Globus pallidus (tissue), 1 donor: ENCODE measurements around the gene NCL.
"Not testable (repeated sequence)": the region's sequence is repeated elsewhere in the genome, so short reads cannot be mapped to it uniquely, and the experiment has no call there.

ENCODE experiments used
- DNase-seq: peaks from one replicate; pipeline ENCODE4 v3.0.0-alpha.2; 2015; ENCODE audit warnings: low spot score

Gene NCL

DNA sequence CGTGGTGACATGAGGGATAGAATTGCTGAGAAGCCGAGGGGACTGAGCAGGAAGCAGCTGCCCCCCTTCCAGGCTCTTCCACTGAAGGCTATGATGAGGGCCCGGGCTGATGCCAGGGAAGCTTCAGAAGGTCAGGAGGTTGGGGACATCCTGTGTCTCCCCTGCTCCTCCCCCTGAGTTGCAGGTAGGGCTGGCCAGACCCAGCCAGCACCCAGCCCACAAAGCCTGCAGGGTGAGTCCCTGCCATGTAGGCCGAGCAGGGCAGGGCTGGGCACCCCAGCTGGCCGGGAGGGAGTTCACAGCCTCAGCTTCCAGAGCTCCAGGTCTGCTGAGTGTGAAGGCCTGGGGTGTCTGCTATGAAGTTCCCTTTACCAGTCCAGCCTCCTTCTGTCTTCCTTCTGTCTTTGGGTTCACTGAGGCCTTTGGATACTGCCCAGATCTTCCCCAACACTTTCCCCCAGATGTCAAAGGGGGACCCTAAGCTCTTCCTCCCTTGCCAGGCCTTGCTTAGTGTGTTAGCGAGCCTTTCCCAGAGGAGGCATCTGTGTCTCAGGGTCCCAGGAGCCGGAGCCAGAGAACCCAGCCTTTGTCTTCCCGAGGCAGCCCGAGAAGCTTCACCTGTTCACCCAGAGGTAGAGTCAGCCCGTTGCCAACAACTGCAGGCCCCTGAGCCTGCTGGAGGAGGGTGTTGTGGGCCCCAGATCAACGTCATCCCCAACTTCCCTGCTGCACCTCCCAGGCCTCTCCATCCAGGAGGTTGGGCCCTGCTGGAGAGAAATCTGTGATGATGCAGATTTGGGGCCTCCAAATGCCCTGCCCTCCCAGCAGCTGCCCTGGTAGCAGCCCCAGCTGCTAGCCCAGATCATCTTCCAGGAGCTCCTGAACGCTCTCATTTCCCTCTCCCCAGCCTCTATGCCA is 3.6 kb upstream of the NCL start:
- DNase-seq: no peak

DNA sequence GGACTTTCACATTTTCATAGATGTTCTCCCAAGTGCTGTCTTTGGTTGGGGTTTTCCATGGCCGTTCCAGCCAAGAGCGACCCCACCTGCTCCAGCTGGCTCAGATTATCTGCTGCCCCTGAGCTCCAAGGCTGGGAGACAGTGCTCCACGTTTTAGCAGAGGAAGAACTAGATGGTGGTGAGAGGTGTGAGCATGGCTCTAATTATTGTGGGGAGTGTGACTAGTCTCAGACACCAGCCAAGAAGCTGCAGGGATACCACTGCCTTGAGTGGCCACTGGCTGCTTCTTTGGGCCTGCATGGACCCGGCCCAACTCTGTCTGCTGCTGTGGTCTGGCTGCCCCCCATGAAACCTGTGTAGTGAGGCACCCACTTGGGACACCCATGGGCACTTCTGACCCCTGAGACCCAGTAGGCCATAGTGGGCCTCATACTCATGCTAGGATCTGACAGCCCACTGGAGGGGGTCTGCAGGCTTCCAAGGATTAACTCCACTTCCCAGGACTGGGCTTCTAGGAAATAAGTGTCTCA is 2.8 kb upstream of the NCL start:
- DNase-seq: no peak

DNA sequence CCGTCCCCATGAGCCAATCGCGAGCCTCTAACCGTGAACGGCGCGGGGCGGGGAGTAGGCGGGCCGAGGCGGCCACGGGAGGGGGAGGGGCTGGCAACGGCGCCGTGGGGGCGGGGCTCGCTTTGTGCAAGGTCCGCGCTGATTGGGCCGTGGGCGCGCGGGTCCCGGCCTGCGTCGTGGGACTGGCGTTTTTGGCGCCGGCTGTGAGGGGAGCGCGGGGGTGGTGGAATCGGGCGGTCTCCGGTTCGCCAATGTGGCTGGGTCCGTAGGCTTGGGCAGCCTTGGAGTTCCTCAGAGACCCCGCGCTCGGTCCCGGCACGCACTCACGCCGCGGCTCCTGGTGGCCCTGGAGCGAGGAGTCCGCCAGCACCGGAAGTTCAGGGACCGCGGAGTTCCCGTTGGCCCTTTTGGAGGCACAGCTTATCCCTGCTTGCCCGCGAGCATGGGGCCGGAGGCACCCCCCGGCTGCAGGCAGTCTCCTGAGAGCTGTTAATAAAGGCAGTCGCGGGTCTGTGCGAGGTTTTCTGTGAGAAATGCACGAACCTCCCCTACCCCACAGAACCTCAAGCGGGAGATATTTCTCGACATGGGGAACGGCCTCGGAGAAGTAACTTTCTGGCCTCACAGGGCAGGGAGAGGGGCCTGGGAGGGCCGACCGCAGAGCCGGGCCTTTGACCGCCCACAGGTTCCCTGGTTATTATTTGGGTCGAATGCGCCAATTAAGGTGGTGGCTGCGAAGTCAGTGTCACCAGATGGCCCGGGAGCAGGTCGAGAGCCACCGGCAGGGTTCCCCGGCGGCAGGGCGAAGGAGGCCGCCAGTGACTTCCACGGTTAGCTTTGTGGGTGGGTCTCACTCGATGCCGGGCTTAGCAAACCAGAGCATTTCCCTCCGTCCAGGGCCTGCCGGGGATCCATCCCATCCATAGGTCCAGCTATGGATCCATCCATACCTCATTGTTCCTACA is 574 bp upstream of the NCL start:
- peak; percentile 97 for DNase-seq

DNA sequence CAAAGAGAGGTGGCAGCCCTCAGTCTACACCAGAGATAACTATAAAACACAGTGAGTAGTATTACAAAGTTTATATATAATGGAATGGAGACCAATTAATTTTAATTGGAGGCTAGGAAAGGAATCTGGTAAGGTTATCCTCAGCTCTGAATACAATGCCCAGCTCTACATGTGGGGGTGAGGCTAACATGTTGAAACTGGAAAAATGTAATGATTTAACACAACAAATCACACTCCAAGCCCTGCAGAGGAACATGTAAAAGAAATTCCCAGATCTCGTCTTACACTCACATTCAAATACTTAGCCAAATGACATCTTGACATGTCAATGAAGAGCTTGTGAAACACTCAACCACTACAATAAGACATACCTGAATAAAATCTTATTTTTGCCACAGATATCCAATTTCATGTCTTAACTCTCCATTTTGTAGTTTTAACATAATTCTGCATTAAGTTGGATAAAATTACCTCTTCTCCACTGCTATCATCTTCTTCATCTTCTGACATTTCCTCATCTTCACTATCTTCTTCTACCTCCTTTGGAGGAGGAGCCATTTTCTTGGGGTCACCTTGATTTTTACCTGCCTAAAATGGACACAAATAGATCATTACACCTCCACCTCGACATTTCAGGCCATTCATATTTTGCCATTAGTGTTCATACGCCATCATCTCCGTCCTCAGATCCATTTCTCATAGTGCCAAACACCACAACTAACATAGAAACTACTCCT is 1.4 kb downstream of the NCL start:
- no peak for DNase-seq

DNA sequence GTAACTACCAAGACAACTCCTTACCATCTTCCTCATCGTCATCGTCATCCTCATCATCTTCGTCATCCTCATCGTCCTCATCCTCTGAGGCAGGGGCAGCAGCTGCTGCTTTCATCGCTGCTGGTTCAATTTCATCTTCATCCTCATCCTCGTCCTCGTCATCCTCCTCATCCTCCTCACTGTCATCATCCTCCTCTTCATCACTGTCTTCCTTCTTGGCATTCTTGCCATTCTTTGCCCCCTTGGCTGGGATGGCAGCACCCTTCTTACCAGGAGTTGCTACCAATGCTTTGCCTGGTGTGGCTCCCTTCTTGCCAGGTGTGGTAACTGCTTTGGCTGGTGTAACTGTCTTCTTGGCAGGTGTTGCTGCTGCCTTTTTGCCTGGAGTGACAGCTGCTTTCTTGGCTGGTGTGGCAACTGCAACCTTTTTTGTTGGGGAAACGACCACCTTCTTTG is 2.7 kb downstream of the NCL start:
- DNase-seq: no peak

DNA sequence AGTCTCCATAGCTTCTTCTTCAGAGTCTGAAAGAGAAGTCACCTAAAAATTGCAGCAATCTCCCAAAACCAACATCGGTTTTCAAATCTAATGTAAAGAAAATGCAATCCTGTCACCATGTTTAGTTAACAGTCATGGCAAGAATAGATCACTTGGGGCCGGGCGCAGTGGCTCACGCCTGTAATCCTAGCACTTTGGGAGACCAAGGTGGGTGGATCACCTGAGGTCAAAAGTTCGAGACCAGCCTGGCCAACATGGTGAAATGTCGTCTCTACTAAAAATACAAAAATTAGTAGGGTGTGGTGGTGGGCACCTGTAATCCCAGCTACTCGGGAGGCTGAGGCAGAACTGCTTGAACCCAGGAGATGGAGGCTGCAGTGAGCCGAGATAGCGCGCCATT is 3.4 kb downstream of the NCL start:
- DNase-seq: not testable (repeated sequence)

DNA sequence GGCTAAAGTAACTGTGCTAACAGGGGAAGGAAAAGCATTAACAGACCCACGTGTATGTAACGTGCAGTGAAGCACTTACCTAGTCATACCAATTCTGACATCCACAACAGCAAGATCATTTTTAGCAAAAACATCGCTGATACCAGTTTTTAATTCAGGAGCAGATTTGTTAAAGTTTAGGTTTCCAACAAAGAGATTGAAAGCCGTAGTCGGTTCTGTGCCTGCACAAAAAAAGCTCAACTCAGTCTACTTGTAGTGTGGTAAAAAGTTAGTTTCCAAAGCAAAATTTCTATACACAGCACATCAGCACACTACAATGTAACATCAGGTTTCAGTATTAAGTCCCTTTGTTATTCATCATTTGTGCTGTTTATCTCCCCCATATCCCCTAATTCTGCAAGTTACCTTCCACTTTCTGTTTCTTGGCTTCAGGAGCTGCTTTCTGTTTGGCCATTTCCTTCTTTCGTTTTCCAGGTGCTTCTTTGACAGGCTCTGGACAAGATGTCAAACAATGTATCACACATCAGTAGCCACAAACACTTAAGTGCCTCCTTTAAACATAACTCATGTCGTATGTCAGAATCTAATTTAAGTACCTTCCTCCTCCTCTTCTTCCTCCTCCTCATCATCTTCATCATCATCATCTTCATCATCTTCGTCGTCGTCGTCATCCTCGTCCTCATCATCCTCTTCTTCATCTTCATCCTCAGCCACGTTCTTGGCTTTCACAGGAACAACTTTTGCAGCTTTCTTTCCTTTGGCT is 4.0 kb downstream of the NCL start:
- no peak for DNase-seq

DNA sequence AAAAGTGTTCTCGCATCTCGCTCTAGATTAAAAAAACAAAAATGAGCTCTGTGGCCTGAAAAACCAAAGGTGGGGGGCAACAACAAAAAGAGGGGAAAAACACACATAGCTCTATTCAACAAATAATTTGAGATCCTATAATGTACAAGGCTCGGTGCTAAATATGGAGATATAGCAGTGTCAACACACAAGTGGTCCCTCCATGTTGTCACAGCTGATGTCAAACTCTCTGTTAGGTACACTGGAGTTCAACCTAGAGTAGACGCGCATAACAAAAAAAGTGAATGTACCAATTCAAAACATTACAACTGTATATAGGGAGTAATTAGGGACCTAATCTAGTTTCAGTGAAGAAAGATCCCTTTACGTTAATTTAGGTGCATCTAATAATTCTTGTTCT is 5.9 kb downstream of the NCL start:
- DNase-seq: no peak

DNA sequence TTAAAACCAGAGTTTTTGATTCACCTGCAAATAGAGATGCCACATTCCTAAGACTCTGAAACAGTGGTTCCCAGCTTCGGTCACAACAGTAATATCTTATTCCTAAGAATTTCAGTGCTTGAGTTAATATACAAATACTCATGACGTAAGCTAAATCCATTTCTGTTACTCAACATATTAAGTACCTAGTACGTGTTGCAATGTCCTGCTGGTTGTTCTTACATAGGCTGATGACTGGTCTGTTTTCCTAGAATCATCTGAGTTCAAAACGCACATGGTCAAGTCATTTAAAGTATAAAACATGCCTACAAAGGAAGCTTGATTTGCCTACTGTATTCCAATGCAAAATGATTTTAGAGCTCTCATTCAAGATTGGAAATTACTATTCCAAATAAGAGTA is 7.2 kb downstream of the NCL start:
- DNase-seq: no peak

DNA sequence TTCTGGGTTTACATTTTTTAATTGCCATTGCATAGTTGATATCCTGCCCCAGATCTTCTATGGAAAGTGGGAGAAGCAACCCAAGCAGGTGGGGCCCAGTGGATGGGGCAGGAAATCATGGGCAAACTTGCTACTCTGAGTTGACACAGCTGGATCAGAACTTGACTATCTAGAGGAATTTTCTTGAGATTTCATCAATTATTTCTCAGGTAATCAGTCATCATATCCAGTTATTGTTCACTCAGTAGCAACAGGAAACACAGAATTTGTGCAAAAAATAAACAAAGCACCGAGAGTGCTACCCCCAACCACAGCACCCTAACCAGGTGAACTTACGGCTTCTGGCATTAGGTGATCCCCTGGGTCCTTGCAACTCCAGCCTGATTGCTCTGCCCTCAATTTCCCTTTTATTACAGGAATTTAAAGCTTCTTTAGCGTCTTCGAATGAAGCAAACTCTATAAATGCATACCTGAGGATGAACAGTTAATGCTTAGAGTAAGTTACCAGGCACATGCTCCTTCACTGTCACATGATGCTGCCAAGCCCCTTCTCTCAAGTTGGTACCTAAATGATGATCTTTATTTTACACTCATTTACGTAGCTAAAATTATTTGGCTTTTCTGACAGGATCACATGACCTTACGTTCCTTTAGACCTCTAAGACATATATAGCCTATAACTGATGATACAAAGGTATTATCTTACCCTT is 7.8 kb downstream of the NCL start:
- DNase-seq: no peak

DNA sequence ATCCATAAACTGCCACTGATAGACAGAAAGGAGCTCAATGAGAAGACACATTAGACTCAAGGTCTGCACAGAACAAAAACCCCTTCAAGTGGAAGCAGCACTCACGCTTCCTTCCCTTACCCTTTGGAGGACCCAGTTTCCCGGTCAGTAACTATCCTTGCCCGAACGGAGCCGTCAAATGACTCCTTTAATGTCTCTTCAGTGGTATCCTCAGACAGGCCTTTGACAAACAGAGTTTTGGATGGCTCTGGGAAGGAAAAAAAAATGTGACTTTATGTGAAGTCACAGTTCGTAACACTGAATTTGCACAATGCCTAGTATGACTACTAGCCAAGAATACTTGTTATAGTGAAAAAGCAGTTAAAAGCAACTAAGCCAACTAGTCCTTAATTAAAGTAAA is 8.4 kb downstream of the NCL start:
- DNase-seq: no peak

DNA sequence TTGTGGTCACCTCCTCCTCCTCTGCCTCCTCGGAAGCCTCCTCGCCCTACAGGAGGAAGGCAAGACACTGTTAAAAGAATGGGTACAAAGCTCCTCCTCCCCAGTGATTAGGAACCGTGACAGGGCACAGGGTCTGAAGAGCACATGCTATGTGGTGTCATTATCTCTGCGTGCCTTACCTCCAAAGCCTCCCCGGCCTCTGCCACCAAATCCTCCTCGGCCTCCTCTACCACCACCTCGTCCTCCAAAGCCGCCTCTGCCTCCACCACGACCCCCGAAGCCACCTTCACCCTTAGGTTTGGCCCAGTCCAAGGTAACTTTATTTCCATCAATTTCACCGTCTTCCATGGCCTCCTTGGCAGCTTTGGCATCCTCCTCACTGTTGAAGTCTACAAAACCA is 9.1 kb downstream of the NCL start:
- DNase-seq: no peak

DNA sequence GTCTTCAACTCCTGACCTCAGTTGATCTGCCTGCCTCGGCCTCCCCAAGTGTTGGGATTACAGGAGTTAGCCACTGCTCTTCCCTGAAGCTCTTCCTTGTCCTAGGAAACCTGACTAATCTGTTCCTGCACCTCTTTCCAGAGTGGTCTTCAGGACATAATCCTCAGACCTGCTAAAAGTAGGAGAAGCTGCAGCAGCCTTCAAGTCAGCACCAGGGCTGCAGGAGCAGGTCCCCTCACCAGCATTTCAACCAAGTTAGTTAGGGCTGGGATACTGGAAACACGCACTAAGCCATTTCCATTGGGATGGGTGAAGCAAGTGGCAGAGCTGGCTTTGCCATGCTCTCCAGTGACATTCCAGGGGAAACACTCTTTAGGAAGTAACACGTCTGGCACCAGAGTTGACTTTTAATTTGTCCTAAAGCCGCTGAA is 9.9 kb downstream of the NCL start:
- no peak for DNase-seq

DNA sequence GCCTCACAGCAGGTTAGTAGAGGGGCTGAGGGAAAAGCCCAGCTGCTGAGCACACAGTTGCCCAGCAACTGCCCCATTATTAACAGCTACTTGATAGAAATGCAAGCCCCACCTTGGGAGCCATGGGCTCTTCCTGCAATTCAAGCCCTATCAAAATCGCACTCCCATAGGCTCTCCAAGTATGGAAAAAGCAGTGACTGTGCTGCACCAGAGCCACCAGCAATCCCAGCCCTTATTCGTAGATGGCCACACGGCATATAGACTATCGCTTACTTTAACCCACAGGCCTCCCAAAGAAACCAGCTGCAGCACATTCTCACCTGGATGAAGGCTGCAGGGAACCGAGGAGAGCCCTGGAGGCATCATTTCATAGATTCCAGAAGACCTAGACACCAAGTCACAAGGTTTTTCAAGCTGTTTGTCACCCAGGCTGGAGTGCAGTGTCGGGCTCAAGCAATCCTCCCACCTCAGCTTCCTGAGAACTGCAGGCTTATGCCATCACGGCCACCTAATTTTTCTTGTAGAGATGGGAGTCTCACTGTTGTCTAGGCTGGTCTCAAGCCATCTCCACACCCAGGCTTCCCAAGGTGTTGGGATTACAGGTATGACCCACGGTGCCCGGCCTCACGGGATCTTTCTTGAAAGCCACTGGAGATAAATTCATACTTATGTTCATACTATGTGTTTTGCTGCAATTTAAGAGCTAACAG is 11.3 kb downstream of the NCL start:
- no peak for DNase-seq

DNA sequence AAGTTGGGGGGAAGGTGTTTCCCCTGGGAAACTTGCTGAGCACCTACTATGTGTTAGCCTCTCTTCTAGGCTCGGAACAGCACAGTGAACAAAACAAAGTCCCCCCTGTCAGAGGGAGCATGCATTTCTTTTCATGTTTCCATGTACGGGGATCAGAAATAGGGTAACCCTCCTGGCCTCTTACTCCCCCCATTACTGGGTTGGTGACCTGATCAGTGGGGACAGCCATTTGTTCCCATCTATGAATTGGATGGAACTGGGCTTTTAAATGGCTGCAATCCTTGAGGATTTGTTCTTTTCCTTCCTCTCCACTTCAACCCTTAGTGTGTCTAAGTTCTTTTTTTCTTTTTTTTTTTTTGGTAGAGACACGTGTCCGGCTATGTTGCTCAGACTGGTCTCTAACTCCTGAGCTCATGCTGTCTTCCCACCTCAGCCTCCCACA is 13.7 kb downstream of the NCL start:
- DNase-seq: no peak

DNA sequence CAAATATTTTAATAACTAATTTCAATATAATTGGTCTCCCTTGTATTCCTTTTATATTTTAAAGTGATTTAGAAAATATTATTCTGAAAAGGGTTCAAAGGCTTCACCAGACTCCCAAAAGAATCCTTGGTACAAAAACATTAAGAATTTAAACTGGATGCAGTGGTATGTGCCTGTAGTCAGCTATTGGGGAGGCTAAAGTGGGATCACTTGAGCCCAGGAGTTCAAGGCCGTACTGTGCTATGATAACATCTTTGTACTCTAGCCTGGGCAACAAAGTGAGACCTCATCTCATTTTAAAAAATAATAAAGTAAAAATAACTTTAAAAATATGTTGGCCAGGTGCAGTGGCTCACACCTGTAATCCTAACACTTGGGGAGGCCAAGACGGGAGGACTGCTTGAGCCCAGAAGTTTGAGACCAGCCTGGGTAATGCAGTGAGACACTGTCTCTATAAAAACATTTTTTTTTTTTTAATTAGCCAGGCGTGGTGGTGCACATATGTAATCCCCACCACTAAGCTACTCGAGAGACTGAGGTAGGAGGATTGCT is 14.7 kb downstream of the NCL start:
- DNase-seq: no peak

DNA sequence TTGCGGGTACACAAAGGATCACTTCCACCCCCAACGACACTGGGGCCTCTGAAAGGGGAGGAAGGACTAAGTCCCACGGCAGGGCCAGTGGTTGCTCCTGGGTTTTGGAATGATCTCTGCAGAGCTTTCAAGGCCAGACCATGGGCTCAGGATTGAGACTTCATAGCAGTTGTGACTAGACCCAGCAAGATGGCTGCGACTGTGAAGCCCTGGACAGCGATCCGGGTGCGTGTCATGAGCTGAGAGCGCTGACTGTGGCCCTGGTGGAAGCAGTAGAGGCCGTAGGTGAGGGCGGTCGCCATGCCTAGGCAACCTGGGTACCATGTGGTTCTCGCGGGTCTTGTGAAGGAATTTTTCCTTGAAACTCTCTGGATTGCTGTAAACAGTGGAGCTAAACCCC is 27.3 kb downstream of the NCL start:
- no peak for DNase-seq

DNA sequence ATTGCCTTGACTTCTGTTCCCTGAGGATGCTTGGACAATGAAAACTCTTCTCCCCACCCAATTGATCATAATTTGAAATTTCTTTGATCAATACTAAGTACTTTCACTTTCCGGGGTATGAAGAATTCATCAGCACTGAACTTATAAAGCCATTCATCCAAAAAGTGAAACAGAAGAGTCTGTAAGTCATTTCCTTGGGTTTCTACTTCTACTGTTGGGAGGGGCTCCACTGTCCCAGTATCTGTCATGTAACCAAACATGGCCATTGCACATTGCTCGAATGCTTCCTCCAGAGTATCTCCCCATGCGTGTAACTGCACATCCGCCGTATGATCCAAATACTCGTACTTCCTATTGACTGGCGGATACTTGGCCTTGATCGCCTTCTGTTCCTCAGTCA is 30.3 kb downstream of the NCL start:
- no peak for DNase-seq

DNA sequence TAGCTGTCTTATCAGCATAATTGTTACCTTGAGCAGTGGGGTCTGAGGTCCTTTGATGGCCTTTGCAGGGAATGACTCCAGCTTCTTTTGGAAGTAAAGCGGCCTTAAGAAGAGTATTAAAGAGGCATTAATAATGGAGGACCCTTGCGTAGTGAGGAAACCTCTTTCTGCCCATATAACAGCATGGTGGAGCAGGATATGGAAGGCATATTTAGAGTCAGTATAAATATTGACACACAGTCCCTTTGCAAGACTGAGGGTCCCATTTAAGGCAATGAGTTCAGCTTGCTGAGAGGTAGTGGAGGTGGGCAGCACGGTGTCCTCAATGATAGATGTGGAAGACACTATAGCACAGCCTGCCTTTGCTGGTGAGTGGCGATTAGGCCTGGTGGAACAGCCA is 32.7 kb downstream of the NCL start:
- no peak for DNase-seq
